Fibroblast of lung (primary cell): ENCODE results near the gene NHP2. TPM values are rescaled to one million over a fixed set of nuclear protein-coding genes. Genes with fewer than 3 reads are reported as not detected.
"Not testable (repeated sequence)": the region's sequence is repeated elsewhere in the genome, so short reads cannot be mapped to it uniquely, and the experiment has no call there.

Source experiments
- DNase-seq, 2 donors: peaks; one replicate each; pipeline versions ENCODE4 v3.0.0 to v3.0.0-alpha.2; 2010; ENCODE audit warnings: low read depth in 2 of 2
- H2AFZ ChIP-seq: 2 replicates; pipeline ENCODE4 v1.5.1; 2012; ENCODE audit warnings: low read length, control low read depth, inconsistent platforms
- H3K27ac ChIP-seq: 2 replicates; pipeline ENCODE4 v1.5.1; 2011; ENCODE audit warnings: low read length, control low read depth; ENCODE audit not compliant: insufficient read depth
- H3K27me3 ChIP-seq: 2 replicates; pipeline ENCODE4 v1.5.1; 2011; ENCODE audit warnings: mild to moderate bottlenecking, low read length; ENCODE audit not compliant: control insufficient read depth, insufficient read depth
- H3K36me3 ChIP-seq: 2 replicates; pipeline ENCODE4 v1.5.1; 2011; ENCODE audit warnings: low read length; ENCODE audit not compliant: control insufficient read depth, insufficient read depth
- H3K4me1 ChIP-seq: 2 replicates; pipeline ENCODE4 v1.5.1; 2011; ENCODE audit warnings: low read length; ENCODE audit not compliant: control insufficient read depth, insufficient read depth; ENCODE audit errors: extremely low read depth
- H3K4me2 ChIP-seq: 2 replicates; pipeline ENCODE4 v1.5.1; 2011; ENCODE audit warnings: low read length, control low read depth; ENCODE audit not compliant: insufficient read depth; ENCODE audit errors: extremely low read depth
- H3K4me3 ChIP-seq, 4 experiments: fragments of 200-600 bp in 1 of 4; sonication (generic) in 1 of 4; replicated peaks in 1 of 4; 2 replicates each; pipeline ENCODE4 v1.5.1; 2011 to 2016; ENCODE audit warnings: low read length in 4 of 4, low read depth in 3 of 4, mild to moderate bottlenecking in 3 of 4, control low read depth in 2 of 4, inconsistent platforms in 1 of 4, mixed read lengths in 1 of 4; ENCODE audit not compliant: insufficient read depth in 1 of 4; ENCODE audit errors: control extremely low read depth in 1 of 4
- H3K79me2 ChIP-seq: 2 replicates; pipeline ENCODE4 v1.5.1; 2012; ENCODE audit warnings: mild to moderate bottlenecking, low read length, inconsistent platforms; ENCODE audit not compliant: control insufficient read depth, insufficient read depth
- H3K9ac ChIP-seq: 2 replicates; pipeline ENCODE4 v1.5.1; 2011; ENCODE audit warnings: mild to moderate bottlenecking, low read length, control low read depth; ENCODE audit not compliant: insufficient read depth
- H3K9me3 ChIP-seq: 2 replicates; pipeline ENCODE4 v1.5.1; 2012; ENCODE audit warnings: low read depth, low read length; ENCODE audit not compliant: control insufficient read depth, insufficient read depth
- H4K20me1 ChIP-seq: 2 replicates; pipeline ENCODE4 v1.5.1; 2011; ENCODE audit warnings: low read length; ENCODE audit not compliant: control insufficient read depth, insufficient read depth; ENCODE audit errors: extremely low read depth
- EZH2 ChIP-seq: IDR thresholded peaks from 2 replicates; pipeline ENCODE4 v1.5.1; 2012; ENCODE audit warnings: low read length, control low read depth, mild to moderate bottlenecking; ENCODE audit errors: missing control alignments
- polyA plus RNA-seq, 2 donors: library from polyadenylated mRNA; depleted of rRNA in 1 of 2; stranded (reverse) in 1 of 2; unstranded in 1 of 2; fragments of >200 nt; gene quantifications; 2 replicates each; pipeline ENCODE4 v1.2.1, GENCODE V29; 2011 to 2012; ENCODE audit warnings: missing spikeins in 1 of 2
- total RNA-seq: library from RNA; depleted of rRNA; stranded (reverse); fragments of >200 nt; gene quantifications from 2 replicates; pipeline ENCODE4 v1.2.1, GENCODE V29; 2014
- TF ChIP-seq, protein P1 (sequence below), 2 donors: IDR thresholded peaks in 1 of 2; conservative IDR thresholded peaks in 1 of 2; 1 replicate in 1 of 2; 2 replicates in 1 of 2; pipeline ENCODE4 v1.5.1; 2011 to 2012; ENCODE audit warnings: low read length in 2 of 2, control low read depth in 1 of 2, inconsistent platforms in 1 of 2, low read depth in 1 of 2, mild to moderate bottlenecking in 1 of 2

The NHP2 gene
- total and polyA plus RNA-seq, 2 donors (not counting 1 experiment from before 2014, with no cell fraction given), result 78.3 to 85.7 TPM

DNA sequence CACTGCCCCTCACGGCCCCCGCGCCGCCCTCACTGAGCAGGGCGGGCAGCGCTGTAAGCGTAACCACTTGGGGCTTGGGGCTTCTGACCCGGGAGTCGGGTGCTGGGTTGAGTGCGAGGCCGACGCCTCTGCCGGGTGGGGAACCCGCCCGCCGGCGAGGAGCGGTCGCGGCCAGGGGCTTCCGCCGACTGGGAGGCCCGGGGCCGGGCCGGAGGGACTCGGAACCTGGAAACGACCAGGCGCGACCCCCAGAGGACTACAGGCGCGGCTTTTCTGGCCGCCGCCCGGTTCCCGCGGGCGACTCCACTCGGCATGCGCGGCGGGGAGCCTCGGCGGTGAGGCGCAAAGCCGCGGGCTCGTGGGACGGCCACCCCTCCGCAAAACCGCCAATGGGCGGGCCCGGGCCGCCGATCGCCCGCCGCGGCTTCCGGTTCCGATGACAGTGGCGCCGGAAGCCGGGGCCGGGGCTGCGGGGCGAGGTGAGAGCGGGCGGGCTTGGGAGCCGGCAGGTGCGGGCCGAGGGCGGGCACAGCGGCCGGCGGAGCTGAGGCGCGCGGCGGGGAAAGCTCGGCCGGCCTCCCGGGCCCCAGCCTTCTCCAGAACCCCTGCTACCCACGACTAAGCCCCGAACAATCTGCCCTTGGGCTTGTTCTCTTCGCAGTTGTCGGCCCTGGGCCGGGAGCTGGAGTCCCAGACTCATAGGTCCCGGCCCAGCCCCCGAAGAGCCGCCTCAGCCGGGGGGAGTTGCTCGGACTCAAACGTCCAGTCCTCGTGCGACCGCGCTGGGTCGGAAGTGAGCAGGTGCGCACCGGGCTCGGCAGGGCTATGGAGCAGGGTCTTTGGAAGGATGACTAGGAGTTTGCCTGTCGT, 22.9 kb downstream of the NHP2 start, which contains the start of gene RMND5B:
TSS of gene RMND5B (plus strand) at position 439 of the 870 bp plus-strand sequence. CDS start 7,106 bp downstream, outside the sequence.
- Histone ChIP-seq H3K4me2 (peak within 1 kb of the TSS; percentile 99), H3K27ac (peak within 1 kb of the TSS; percentile 47), H3K36me3 (no peaks in the 10 kb centered on the region), H3K4me3 (peak within 1 kb of the TSS; percentile 73 to 91 (median 88)), H3K27me3 (no peaks in the 10 kb centered on the region), H2AFZ (peak within 1 kb of the TSS; percentile 62), H3K9ac (peak within 1 kb of the TSS; percentile 77), H3K9me3 (no peaks in the 10 kb centered on the region), H3K79me2 (peaks cover 5% of the 10 kb centered on the region), H4K20me1 (no peaks in the 10 kb centered on the region), H3K4me1 (peaks cover 2% of the 10 kb centered on the region)
- TF ChIP-seq EZH2, result no peak
- TF ChIP-seq, protein P1, sequence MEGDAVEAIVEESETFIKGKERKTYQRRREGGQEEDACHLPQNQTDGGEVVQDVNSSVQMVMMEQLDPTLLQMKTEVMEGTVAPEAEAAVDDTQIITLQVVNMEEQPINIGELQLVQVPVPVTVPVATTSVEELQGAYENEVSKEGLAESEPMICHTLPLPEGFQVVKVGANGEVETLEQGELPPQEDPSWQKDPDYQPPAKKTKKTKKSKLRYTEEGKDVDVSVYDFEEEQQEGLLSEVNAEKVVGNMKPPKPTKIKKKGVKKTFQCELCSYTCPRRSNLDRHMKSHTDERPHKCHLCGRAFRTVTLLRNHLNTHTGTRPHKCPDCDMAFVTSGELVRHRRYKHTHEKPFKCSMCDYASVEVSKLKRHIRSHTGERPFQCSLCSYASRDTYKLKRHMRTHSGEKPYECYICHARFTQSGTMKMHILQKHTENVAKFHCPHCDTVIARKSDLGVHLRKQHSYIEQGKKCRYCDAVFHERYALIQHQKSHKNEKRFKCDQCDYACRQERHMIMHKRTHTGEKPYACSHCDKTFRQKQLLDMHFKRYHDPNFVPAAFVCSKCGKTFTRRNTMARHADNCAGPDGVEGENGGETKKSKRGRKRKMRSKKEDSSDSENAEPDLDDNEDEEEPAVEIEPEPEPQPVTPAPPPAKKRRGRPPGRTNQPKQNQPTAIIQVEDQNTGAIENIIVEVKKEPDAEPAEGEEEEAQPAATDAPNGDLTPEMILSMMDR (conservative IDR thresholded peaks at IDR 0.05 in 1 of 2, IDR thresholded peaks at IDR 0.05 in 1 of 2; ENCODE audit: low read depth in 1 of 2, low read length in 2 of 2), result no peak
- DNase-seq, result peak; percentile 64 to 74

DNA sequence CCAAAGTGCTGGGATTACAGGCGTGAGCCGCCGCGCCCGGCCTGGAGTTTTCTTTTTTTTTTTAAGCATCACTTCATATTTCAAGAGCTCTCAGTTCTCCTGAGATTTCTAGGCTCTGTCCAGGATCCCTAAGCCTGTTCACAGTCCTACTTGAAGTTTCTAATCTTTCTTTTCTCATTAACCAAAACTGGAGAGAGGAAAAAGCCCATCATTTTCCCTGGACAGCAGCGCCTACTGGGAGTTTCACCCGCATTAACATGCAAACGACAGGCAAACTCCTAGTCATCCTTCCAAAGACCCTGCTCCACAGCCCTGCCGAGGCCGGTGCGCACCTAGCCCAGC, 23.5 kb downstream of the NHP2 start:
- not testable (repeated sequence) for H3K4me1 ChIP-seq, H3K27me3 ChIP-seq, H4K20me1 ChIP-seq, H3K36me3 ChIP-seq, H3K9me3 ChIP-seq, H3K79me2 ChIP-seq
- peak in 1 of 2 donors; percentile 37 for DNase-seq
- Histone ChIP-seq H3K9ac (peak overlapping the region; percentile 71), H3K27ac (peak overlapping the region; percentile 47), H3K4me2 (peak overlapping the region; percentile 78), H3K4me3 (peak overlapping the region; percentile 60 to 91 (median 82)), H2AFZ (peak overlapping the region; percentile 57)

DNA sequence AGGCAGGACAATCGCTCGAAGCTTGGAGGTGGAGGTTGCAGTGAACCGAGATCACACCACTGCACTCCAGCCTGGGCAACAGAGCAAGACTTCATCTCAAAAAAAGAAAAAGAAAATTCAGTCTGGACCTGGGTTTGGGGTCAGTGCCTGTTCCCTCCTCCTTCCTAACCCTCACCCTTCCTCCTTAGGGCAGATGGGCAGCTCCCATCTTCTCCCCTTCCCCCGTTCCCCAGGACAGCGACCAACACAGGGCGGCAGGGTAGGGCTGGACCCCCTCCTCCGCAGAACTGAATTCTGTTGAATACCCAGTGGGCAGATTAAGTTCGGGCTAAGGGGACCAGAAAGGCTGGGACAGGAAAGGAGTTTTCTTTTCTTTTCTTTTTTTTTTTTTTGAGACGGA, 24.4 kb downstream of the NHP2 start:
- Histone ChIP-seq H3K27me3 (no peaks in the 10 kb centered on the region), H3K4me3 (no peak overlapping the region), H3K9ac (no peak overlapping the region), H3K9me3 (no peaks in the 10 kb centered on the region), H2AFZ (no peak overlapping the region), H3K4me2 (no peak overlapping the region), H4K20me1 (no peaks in the 10 kb centered on the region), H3K27ac (no peak overlapping the region), H3K4me1 (peaks cover 2% of the 10 kb centered on the region), H3K79me2 (peaks cover 5% of the 10 kb centered on the region), H3K36me3 (no peaks in the 10 kb centered on the region)
- DNase-seq, result no peak
- TF ChIP-seq, protein P1 (conservative IDR thresholded peaks at IDR 0.05 in 1 of 2, IDR thresholded peaks at IDR 0.05 in 1 of 2; ENCODE audit: low read depth in 1 of 2, low read length in 2 of 2), result no peak
- no peak for TF ChIP-seq EZH2

DNA sequence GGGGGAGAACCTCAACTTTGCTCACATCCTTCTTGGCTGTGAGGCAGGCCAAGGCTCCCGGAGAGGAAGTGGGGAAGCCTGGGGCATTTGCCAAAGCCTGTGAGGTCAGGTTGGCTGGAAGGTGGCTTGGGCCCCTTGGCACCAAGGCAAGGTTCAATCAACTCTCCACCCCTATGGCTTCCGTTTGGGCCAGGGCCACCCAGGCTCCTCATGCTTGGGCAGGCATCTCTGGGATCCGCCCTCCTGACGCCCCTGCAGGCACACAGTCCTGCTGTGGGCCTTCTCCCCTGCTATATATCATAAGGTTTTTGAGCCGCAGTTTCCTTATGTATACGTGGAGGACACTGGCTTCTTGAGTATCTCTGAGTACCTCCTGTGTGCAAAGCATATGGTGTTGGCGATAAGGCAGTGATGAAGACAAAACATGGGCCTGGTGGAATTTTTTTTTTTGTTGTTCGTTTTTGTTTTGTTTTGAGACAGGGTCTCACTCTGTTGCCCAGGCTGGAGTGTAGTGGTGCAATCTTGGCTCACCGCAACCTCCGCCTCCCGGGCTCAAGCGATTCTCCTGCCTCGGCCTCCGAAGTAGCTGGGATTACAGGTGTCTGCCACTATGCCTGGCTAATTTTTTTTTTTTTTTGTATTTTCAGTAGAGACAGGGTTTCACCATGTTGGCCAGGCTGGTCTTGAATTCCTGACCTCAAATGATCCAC, 26.2 kb downstream of the NHP2 start:
- H3K27me3 ChIP-seq, H3K4me3 ChIP-seq, H3K79me2 ChIP-seq, H3K9me3 ChIP-seq, H3K9ac ChIP-seq, H3K4me1 ChIP-seq, H3K4me2 ChIP-seq, H3K27ac ChIP-seq, H4K20me1 ChIP-seq, DNase-seq, H3K36me3 ChIP-seq, H2AFZ ChIP-seq: not testable (repeated sequence)
